ENCODE data around the gene SLC4A8.

SLC4A8 gene

DNA sequence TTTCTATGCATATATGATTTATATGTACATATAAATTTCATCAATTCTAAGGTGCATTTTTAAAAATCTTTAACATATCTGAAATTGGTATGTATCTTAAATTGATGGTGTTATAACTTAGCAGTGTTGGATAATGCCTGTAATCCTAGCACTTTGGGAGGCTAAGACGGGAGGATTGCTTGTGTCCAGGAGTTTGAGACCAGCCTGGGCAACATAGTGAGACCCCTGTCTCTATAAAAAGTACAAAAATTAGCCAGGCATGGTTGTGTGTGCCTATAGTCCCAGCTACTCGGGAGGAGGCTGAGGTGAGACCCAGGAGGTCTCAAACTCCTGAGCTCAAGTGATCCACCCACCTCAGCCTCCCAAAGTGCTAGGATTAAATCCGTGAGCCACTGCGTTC, 27.0 kb upstream of the SLC4A8 start:
- H3K36me3 ChIP-seq (ENCODE audit: control insufficient read depth in 2 of 2, insufficient read depth in 2 of 2, low read length in 2 of 2), result no peaks in the 10 kb centered on the region
- no peaks in the 10 kb centered on the region for H3K4me1 ChIP-seq (ENCODE audit: control insufficient read depth, insufficient read depth, low read length)
- H3K27me3 ChIP-seq (ENCODE audit: control insufficient read depth in 1 of 2, insufficient read depth in 2 of 2, low read length in 2 of 2), result peaks cover 5 to 9% of the 10 kb centered on the region in 2 donors
- H3K9me3 ChIP-seq (ENCODE audit: control insufficient read depth in 2 of 2, low read length in 2 of 2), result no peaks in the 10 kb centered on the region
- no peak overlapping the region for H3K4me3 ChIP-seq (ENCODE audit: low read length in 2 of 2)
- H3K9ac ChIP-seq (ENCODE audit: low read length in 2 of 2), result no peak overlapping the region
- H3K27ac ChIP-seq (ENCODE audit: low read length), result no peak overlapping the region

DNA sequence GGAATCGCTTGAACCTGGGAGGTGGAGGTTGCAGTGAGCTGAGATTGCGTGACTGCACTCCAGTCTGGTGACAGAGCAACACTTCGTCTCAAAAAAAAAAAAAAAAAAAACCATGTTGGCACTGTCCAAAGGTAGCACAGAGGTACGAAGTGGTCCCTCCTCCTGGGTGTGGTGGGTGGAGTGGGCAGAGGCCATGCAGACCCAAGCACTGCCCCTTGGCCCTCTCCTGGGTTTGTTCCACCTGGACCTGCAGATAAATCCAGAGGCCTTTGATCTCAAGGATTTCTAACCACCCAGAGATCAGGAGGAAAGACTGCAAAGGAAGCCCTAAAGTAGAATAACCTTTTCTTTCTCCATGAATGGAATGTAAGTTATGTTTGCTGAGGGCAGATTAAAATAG, 24.7 kb upstream of the SLC4A8 start:
- H3K4me1 ChIP-seq (ENCODE audit: control insufficient read depth, insufficient read depth, low read length), result no peaks in the 10 kb centered on the region
- H3K4me3 ChIP-seq (ENCODE audit: low read length in 2 of 2), result no peak overlapping the region
- H3K36me3 ChIP-seq (ENCODE audit: control insufficient read depth in 2 of 2, insufficient read depth in 2 of 2, low read length in 2 of 2), result no peaks in the 10 kb centered on the region
- H3K27ac ChIP-seq (ENCODE audit: low read length), result no peak overlapping the region
- no peak overlapping the region for H3K9ac ChIP-seq (ENCODE audit: low read length in 2 of 2)
- peaks cover 0 to 7% of the 10 kb centered on the region in 2 donors for H3K27me3 ChIP-seq (ENCODE audit: control insufficient read depth in 1 of 2, insufficient read depth in 2 of 2, low read length in 2 of 2)
- no peaks in the 10 kb centered on the region for H3K9me3 ChIP-seq (ENCODE audit: control insufficient read depth in 2 of 2, low read length in 2 of 2)

DNA sequence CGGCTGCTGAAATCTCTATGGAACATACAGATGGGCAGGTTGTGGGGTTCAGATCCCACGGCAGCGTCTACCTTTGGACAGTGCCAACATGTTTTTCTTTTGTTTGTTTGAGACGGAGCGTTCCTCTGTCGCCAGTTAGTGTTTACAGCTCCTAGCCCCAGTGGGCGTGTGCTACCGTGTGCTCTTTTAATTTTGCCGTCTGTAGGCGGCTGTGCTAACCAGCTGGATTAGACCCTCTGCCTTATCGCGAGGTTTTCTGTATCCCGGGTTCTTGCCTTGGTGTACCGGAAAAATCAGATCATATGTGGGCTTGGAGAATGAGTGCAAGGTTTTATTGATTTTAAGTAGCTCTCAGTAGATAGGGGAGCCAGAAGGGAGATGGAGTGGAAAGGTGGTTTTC, 23.6 kb upstream of the SLC4A8 start:
- Histone ChIP-seq H3K4me3 (ENCODE audit: low read length in 2 of 2) (no peak overlapping the region), H3K9me3 (ENCODE audit: control insufficient read depth in 2 of 2, low read length in 2 of 2) (no peaks in the 10 kb centered on the region), H3K4me1 (ENCODE audit: control insufficient read depth, insufficient read depth, low read length) (no peaks in the 10 kb centered on the region), H3K27ac (ENCODE audit: low read length) (no peak overlapping the region), H3K27me3 (ENCODE audit: control insufficient read depth in 1 of 2, insufficient read depth in 2 of 2, low read length in 2 of 2) (peaks cover 0 to 7% of the 10 kb centered on the region in 2 donors), H3K9ac (ENCODE audit: low read length in 2 of 2) (no peak overlapping the region), H3K36me3 (ENCODE audit: control insufficient read depth in 2 of 2, insufficient read depth in 2 of 2, low read length in 2 of 2) (no peaks in the 10 kb centered on the region)

DNA sequence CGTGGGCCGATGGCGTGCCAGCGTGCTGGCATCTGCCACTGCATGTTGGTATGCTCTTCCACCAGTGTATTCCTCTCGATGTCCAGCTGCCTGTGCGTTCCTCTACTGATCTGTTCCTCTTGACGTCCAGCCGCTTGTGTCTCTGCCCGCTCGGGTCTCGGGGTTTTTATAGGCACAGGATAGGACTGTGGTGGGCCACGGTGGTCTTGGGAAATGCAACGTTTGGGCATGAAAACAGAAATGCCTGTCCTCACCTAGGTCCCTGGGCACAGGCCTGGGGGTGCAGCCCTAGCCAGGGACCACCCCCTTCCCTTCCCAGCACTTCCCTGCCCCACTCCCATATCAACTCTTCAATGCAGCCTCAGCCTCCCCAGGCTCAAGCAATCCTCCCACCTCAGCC, 23.1 kb upstream of the SLC4A8 start:
- Histone ChIP-seq H3K4me3 (ENCODE audit: low read length in 2 of 2) (no peak overlapping the region), H3K9me3 (ENCODE audit: control insufficient read depth in 2 of 2, low read length in 2 of 2) (no peaks in the 10 kb centered on the region), H3K27ac (ENCODE audit: low read length) (no peak overlapping the region), H3K36me3 (ENCODE audit: control insufficient read depth in 2 of 2, insufficient read depth in 2 of 2, low read length in 2 of 2) (no peaks in the 10 kb centered on the region), H3K27me3 (ENCODE audit: control insufficient read depth in 1 of 2, insufficient read depth in 2 of 2, low read length in 2 of 2) (peaks cover 0 to 7% of the 10 kb centered on the region in 2 donors), H3K9ac (ENCODE audit: low read length in 2 of 2) (no peak overlapping the region), H3K4me1 (ENCODE audit: control insufficient read depth, insufficient read depth, low read length) (no peaks in the 10 kb centered on the region)

DNA sequence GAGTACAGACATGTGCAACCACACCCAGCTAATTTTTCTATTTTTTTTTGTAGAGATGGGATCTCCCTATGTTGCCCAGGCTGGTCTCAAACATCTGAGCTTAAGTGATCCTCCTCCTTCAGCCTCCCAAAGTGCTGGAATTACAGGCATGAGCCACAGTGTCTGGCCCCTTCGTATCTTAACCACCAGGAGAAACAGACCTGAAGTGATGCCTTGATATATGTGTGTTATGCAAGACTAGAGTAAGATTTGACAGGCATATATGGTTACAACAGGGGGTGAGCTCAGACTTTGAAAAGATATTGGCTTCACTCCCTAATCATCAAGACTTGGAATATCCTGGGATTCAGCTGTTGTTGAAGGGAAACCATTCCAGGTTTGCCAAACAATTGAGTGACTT, 22.7 kb upstream of the SLC4A8 start:
- Histone ChIP-seq H3K4me3 (ENCODE audit: low read length in 2 of 2) (no peak overlapping the region), H3K27ac (ENCODE audit: low read length) (no peak overlapping the region), H3K9ac (ENCODE audit: low read length in 2 of 2) (no peak overlapping the region), H3K36me3 (ENCODE audit: control insufficient read depth in 2 of 2, insufficient read depth in 2 of 2, low read length in 2 of 2) (no peaks in the 10 kb centered on the region), H3K9me3 (ENCODE audit: control insufficient read depth in 2 of 2, low read length in 2 of 2) (no peaks in the 10 kb centered on the region), H3K27me3 (ENCODE audit: control insufficient read depth in 1 of 2, insufficient read depth in 2 of 2, low read length in 2 of 2) (peaks cover 0 to 7% of the 10 kb centered on the region in 2 donors), H3K4me1 (ENCODE audit: control insufficient read depth, insufficient read depth, low read length) (no peaks in the 10 kb centered on the region)

DNA sequence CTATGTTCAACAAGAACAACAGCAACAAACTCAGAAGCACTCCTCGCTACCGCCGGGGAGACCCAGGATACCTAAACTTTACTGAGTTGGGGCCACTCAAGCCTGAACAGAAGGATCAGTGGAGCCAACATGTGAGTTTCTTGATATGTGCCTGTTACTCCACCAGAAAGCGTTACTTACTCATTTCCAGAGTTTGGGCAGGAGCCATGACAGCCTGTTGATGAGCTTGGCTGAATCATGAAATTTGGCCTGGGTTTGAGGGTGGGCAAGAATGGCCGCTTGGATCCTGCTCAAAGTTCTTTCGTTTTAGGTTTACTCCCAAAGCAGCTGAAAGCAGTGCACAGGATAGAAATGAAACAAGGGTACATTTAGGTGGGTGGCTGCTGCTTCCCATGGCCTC, 21.5 kb upstream of the SLC4A8 start:
- Histone ChIP-seq H3K9me3 (ENCODE audit: control insufficient read depth in 2 of 2, low read length in 2 of 2) (no peaks in the 10 kb centered on the region), H3K27ac (ENCODE audit: low read length) (no peak overlapping the region), H3K36me3 (ENCODE audit: control insufficient read depth in 2 of 2, insufficient read depth in 2 of 2, low read length in 2 of 2) (no peaks in the 10 kb centered on the region), H3K4me3 (ENCODE audit: low read length in 2 of 2) (no peak overlapping the region), H3K4me1 (ENCODE audit: control insufficient read depth, insufficient read depth, low read length) (no peaks in the 10 kb centered on the region), H3K9ac (ENCODE audit: low read length in 2 of 2) (no peak overlapping the region), H3K27me3 (ENCODE audit: control insufficient read depth in 1 of 2, insufficient read depth in 2 of 2, low read length in 2 of 2) (peaks cover 0 to 7% of the 10 kb centered on the region in 2 donors)

DNA sequence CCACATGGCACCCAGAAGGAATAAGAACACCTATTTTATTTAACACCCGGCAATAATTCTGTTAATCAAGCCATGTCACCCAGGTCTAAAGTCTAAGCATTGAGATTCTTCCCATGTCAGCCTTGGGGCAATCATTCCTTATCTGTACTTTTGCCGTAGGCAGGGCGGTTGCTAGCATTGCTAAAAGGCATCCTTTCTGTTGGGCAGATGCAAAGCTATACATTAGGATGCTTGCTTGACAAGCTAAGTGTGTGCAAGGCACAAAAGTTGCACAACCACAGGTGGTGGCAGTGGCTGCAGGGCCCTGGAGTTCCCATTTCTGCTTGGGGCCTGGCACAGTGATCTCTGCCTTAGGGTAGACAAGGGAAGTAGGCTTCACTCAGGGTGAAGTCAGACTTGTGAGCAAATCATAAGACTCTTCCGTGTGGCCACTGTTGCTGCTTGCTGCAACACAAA, 20.9 kb upstream of the SLC4A8 start:
- H3K36me3 ChIP-seq (ENCODE audit: control insufficient read depth in 2 of 2, insufficient read depth in 2 of 2, low read length in 2 of 2), result no peaks in the 10 kb centered on the region
- no peak overlapping the region for H3K9ac ChIP-seq (ENCODE audit: low read length in 2 of 2)
- H3K4me3 ChIP-seq (ENCODE audit: low read length in 2 of 2), result no peak overlapping the region
- H3K27ac ChIP-seq (ENCODE audit: low read length), result no peak overlapping the region
- H3K4me1 ChIP-seq (ENCODE audit: control insufficient read depth, insufficient read depth, low read length), result no peaks in the 10 kb centered on the region
- peaks cover 0 to 7% of the 10 kb centered on the region in 2 donors for H3K27me3 ChIP-seq (ENCODE audit: control insufficient read depth in 1 of 2, insufficient read depth in 2 of 2, low read length in 2 of 2)
- H3K9me3 ChIP-seq (ENCODE audit: control insufficient read depth in 2 of 2, low read length in 2 of 2), result no peaks in the 10 kb centered on the region

DNA sequence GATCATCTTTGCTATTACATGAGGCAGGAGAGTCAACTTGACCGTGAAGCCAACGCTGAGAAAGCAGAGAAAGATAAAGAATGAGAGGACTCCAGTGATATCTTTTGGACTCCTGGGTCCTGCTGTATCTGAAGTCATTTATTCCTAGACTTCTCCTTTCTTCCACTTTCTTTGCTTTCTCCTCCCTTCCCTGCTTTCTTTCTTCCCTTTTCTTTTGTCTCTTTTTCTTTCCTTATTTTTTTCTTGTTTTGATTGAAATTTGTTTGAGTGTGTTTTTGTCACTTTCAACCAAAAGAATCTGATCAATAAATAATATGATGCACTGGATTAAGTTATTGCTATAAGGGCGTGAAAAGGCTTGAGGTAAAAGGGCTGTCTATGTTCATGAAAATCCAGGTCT, 20.0 kb upstream of the SLC4A8 start:
- Histone ChIP-seq H3K9ac (ENCODE audit: low read length in 2 of 2) (no peak overlapping the region), H3K4me3 (ENCODE audit: low read length in 2 of 2) (no peak overlapping the region), H3K36me3 (ENCODE audit: control insufficient read depth in 2 of 2, insufficient read depth in 2 of 2, low read length in 2 of 2) (no peaks in the 10 kb centered on the region), H3K27me3 (ENCODE audit: control insufficient read depth in 1 of 2, insufficient read depth in 2 of 2, low read length in 2 of 2) (peaks cover 0 to 7% of the 10 kb centered on the region in 2 donors), H3K4me1 (ENCODE audit: control insufficient read depth, insufficient read depth, low read length) (no peaks in the 10 kb centered on the region), H3K9me3 (ENCODE audit: control insufficient read depth in 2 of 2, low read length in 2 of 2) (no peaks in the 10 kb centered on the region), H3K27ac (ENCODE audit: low read length) (no peak overlapping the region)

DNA sequence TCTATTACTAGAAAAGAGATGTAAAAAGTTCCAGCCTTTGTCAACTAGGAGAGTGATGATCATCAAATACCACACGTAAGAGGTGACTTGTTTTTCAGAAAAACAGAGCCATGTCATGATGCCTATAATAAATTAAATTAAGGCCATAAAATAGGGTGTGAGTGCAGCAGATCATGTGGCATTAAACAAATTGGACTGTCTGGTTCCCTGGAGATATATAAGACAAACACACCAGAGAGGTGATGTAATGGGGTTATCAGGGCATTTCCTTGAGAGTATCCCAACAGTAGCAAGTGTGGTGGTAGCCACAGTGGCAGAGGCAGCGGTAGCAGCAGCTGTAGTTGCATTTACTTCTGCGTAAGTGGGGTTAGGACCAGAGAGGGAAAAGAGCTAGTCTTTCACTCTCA, 18.8 kb upstream of the SLC4A8 start:
- H3K36me3 ChIP-seq (ENCODE audit: control insufficient read depth in 2 of 2, insufficient read depth in 2 of 2, low read length in 2 of 2), result no peaks in the 10 kb centered on the region
- H3K9ac ChIP-seq (ENCODE audit: low read length in 2 of 2), result no peak overlapping the region
- H3K27ac ChIP-seq (ENCODE audit: low read length), result no peak overlapping the region
- no peak overlapping the region for H3K4me3 ChIP-seq (ENCODE audit: low read length in 2 of 2)
- no peaks in the 10 kb centered on the region for H3K4me1 ChIP-seq (ENCODE audit: control insufficient read depth, insufficient read depth, low read length)
- H3K9me3 ChIP-seq (ENCODE audit: control insufficient read depth in 2 of 2, low read length in 2 of 2), result no peaks in the 10 kb centered on the region
- peaks cover 0 to 7% of the 10 kb centered on the region in 2 donors for H3K27me3 ChIP-seq (ENCODE audit: control insufficient read depth in 1 of 2, insufficient read depth in 2 of 2, low read length in 2 of 2)

DNA sequence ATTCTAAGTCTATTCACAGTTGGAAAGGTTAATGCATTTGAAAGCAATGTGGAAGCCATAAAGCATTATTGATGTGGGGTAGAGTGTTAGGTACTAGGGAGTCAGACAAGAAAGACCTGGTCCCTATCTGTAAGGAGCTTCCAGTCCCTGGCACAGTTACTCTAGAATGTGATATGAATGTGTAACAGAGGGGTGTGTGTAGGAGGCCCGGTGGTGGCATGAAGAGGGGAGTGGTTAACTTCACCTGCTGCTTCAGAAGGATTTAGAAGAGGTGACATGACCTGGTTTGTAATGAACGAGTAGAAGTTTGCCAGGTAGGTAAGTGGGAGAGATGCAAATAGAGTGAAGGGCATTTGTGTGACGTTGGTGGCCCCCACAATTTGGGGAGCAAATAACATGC, 18.3 kb upstream of the SLC4A8 start:
- Histone ChIP-seq H3K9ac (ENCODE audit: low read length in 2 of 2) (no peak overlapping the region), H3K4me3 (ENCODE audit: low read length in 2 of 2) (no peak overlapping the region), H3K4me1 (ENCODE audit: control insufficient read depth, insufficient read depth, low read length) (no peaks in the 10 kb centered on the region), H3K36me3 (ENCODE audit: control insufficient read depth in 2 of 2, insufficient read depth in 2 of 2, low read length in 2 of 2) (no peaks in the 10 kb centered on the region), H3K27me3 (ENCODE audit: control insufficient read depth in 1 of 2, insufficient read depth in 2 of 2, low read length in 2 of 2) (peaks cover 0 to 2% of the 10 kb centered on the region in 2 donors), H3K27ac (ENCODE audit: low read length) (no peak overlapping the region), H3K9me3 (ENCODE audit: control insufficient read depth in 2 of 2, low read length in 2 of 2) (no peaks in the 10 kb centered on the region)

DNA sequence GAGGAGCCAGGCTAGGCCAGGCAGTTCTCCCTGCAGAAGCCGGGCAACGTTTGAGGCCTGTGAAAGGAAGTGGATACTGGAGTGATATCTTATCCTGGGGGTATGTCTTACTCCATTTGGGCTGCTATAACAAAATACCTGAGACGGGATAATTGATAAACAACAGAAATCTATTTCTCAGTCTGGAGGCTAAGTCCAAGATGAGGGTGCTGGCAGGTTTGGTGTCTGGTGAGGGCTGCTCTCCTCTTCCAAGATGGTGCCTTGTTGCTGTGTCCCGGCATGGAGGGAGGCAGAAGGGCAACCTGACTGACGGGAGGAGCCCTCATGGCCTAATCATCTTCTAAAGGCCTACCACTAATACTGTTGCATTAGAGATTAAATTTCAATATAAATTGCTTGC, 17.8 kb upstream of the SLC4A8 start:
- Histone ChIP-seq H3K36me3 (ENCODE audit: control insufficient read depth in 2 of 2, insufficient read depth in 2 of 2, low read length in 2 of 2) (no peaks in the 10 kb centered on the region), H3K9ac (ENCODE audit: low read length in 2 of 2) (no peak overlapping the region), H3K27ac (ENCODE audit: low read length) (no peak overlapping the region), H3K4me3 (ENCODE audit: low read length in 2 of 2) (no peak overlapping the region), H3K27me3 (ENCODE audit: control insufficient read depth in 1 of 2, insufficient read depth in 2 of 2, low read length in 2 of 2) (peaks cover 0 to 2% of the 10 kb centered on the region in 2 donors), H3K9me3 (ENCODE audit: control insufficient read depth in 2 of 2, low read length in 2 of 2) (no peaks in the 10 kb centered on the region), H3K4me1 (ENCODE audit: control insufficient read depth, insufficient read depth, low read length) (no peaks in the 10 kb centered on the region)

Measured in stomach smooth muscle (tissue), 2 donors.